Gastroesophageal sphincter (tissue), 3 donors: Measurements from ENCODE around the gene RIPK4.

ENCODE experiments used
- POLR2AphosphoS5 ChIP-seq: sonication (generic); formaldehyde crosslinking; IDR thresholded peaks from one replicate; pipeline ENCODE4 v1.6.1; 2017; ENCODE audit warnings: antibody characterized with exemption
- TF ChIP-seq, protein P1 (sequence below), 4 experiments: fragments of 200-600 bp in 2 of 4; fragments of 450-650 bp in 2 of 4; sonication (generic) in 1 of 4; IDR thresholded peaks; one replicate each; pipeline ENCODE4 v1.5.1; 2017 to 2019; ENCODE audit warnings: antibody characterized with exemption in 4 of 4, mild to moderate bottlenecking in 2 of 4, moderate library complexity in 2 of 4

DNA sequence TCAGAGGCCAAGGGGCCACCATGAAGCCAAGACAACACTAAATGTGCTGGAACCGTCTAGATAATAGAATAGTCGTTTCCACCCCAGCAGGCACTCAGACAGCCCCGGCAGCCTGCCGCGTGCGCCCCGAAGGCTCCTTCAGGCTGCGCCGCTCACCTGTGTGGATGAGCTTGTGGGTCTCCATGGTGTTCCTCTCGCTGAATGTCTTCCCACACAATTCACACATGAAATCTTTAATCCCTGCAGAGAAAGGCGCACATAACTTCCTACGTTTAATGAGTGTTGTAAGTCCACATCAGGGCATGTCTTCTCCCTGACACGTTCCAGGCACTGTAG, 43.7 kb upstream of the RIPK4 start:
- TF ChIP-seq, protein P1, sequence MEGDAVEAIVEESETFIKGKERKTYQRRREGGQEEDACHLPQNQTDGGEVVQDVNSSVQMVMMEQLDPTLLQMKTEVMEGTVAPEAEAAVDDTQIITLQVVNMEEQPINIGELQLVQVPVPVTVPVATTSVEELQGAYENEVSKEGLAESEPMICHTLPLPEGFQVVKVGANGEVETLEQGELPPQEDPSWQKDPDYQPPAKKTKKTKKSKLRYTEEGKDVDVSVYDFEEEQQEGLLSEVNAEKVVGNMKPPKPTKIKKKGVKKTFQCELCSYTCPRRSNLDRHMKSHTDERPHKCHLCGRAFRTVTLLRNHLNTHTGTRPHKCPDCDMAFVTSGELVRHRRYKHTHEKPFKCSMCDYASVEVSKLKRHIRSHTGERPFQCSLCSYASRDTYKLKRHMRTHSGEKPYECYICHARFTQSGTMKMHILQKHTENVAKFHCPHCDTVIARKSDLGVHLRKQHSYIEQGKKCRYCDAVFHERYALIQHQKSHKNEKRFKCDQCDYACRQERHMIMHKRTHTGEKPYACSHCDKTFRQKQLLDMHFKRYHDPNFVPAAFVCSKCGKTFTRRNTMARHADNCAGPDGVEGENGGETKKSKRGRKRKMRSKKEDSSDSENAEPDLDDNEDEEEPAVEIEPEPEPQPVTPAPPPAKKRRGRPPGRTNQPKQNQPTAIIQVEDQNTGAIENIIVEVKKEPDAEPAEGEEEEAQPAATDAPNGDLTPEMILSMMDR (IDR thresholded peaks at IDR 0.05): no peak
- no peak for TF ChIP-seq POLR2AphosphoS5
